Measurements from ENCODE around the gene RHOBTB1.
A peak's percentile ranks its signal among the peaks of the same experiment; 100 is the strongest.

Gene RHOBTB1

GRCh38 chr10:60964257-60965235, 20.6 kb upstream of the RHOBTB1 start:
- peak; percentile 65 for DNase-seq

- DNase-seq, result no peak
These were observed 19.7 kb upstream of the RHOBTB1 start for GRCh38 chr10:60963441-60964256.

GRCh38 chr10:60962946-60963345, 19.0 kb upstream of the RHOBTB1 start:
- no peak for DNase-seq

DNA sequence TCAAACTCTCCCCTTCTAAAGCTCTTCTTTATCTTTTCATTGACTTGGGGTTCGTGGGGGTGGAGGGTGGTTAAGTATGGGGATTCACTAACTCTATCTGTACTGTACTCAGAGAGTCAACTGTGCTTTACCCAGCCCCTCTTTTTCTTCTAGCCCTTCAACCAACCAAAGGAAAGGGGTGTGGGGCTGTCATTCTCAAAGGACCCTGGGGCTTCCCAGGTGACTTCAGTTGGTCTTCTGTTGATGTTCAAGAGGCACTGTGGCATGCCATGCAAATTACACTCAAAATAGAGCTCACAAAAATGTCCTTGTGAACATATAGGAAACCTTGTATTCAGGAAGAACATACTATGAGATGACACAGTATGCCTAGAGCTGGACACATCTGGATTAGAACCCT, 16.9 kb upstream of the RHOBTB1 start:
- DNase-seq, result no peak

DNA sequence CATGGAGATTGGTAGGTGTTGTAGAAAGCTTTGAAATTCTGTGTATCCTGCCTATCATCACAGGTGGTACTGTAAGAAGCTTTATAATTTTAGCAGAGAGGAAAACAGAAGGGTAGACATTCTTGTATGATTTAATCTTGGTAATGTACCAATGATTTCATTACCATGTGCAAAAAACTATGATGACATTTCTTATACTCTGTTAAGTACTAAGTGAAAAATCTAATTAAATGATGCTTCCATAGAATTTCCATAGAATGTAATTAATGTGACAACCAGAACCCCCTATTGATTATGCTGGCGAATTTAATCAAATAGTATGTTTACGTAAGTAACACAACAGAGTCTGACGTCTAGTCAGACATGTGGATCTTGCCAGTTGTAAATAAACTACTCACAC, 16.0 kb upstream of the RHOBTB1 start:
- DNase-seq, result no peak

- no peak for DNase-seq
These were observed 15.1 kb upstream of the RHOBTB1 start for GRCh38 chr10:60958892-60959601.

DNA sequence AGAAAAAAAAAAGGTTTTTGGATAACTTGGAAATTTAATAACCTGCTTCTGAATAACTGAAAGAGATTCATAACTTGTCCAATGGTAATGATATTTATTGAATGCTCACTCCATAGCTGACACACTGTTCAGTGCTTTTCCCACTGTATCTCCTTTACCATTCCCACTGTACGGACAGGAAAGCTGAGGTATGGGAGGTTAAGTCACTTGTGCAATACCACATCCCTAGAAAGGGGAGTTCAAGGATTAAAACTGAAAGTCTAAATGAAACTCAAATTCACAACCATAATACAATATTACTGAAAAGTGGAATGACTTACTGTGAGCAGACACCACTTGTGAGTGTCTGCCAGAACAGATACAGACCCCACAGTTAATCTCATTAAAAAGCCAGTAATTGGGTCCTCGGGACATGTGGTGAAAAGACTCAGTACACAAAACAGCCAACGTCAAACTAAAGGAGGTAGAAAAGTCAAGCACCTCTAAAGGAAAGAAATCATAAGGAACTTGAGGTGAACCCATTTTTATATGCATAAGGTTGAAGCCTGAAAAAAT, 13.8 kb upstream of the RHOBTB1 start:
- no peak for DNase-seq

GRCh38 chr10:60955957-60956425, 12.0 kb upstream of the RHOBTB1 start:
- no peak for DNase-seq

DNA sequence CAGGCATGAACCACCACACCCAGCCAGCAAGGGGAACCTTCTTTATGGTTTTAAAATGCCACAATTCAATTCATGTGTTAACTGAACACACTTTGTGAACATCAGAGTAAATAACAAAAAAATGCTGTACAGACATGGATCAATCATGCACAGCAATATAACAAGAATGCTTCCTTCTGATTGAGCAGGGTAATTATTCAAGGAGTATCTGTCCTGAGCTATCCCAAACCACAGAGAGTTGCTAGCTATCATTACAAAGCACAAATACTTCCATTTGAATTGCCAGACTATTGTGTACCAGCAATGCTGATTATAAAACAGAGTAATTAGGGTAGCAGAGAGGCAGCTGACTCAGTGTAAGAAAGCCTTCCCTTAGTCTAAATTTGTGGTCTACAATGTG, 11.3 kb upstream of the RHOBTB1 start:
- DNase-seq, result no peak

DNA sequence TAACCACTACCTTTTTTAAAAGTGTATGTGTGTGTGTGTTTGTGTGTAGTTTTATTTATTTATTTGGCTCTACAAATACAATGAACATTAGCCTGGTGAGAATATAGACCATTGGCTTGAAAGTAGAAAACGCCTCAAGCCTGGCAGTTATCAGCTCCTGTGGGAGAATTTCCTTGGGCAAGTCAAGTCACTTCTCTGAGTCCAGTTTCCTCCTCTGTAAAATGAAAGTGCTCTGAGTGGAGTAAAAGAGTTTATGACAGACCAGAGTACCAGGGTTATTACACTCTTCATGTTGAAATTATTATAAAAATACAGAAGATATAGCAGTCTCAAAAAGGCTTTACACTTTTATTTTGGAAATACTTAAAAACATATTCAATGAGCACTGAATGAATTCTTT, 10.1 kb upstream of the RHOBTB1 start:
- DNase-seq, result no peak

GRCh38 chr10:60953420-60953819, 9.4 kb upstream of the RHOBTB1 start:
- DNase-seq, result no peak

DNA sequence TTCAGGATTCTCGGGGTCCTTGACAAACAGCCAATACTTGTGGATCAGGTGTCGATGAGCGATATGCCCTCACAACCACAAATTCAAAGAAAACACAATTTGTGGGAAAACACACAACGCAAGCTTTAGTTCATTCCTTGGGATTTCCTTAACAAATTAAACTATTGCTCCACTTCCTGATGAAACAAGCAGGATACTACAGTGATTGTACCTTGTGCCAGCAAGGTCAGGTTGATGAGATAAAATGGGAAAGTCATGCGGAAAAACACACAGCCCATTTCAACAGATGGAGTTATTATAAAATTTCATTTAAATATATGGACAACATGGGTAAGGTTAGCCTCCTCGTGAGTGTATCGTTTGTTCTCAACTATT, 8.8 kb upstream of the RHOBTB1 start:
- DNase-seq, result no peak

DNA sequence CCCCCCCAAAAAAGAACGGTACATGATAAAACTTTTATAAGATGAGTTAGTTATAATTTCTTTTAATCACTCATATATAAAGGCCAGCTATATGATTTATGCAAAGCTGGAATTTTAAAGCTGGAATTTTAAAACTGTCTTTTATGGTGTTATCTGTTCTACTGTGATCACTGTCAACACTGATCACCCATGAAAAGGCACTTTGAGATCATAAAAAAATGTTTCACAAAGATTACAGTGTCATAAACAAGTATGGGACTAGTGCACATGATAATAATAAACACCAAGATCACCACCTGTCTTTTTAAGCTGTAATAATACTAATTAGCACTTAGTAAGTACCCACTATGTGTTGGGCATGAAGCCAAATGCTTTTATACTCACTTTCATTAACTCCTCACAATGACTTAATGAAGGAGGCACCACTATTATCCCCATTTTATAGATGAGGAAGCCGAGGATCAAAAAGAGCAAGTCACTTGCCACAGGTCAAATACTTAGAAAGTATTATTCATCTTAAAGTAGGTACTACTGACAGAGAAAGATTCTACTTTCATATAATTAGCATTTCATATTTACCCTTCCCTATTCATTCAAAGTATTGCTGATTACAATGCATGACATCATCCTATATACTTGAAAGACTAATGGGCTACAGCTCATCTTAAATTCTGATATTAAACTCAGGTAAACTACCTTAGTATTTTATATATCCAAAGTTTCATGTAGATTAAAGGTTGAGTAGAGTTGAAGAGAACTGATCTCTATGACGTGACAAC, 8.3 kb upstream of the RHOBTB1 start:
- no peak for DNase-seq

- DNase-seq, result no peak
These were observed 7.3 kb upstream of the RHOBTB1 start for GRCh38 chr10:60951272-60951724.

DNA sequence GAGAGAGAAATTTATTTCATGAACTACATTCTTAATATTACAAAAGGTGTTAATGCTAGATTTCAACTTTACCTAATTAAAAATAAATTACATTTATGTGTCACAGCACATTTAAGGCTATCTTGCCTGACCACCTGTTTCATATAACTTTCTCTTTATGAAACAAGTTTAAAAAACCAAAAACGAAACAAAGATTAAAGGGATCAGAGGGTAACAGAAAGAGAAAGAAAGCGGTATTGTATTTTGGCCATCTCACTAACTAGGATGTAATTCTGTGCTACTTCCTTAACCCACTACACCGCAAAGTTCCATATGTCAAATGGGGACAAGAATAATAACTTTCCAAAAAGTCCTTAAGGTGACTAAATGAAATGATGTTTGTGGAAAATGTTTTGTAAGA, 6.3 kb upstream of the RHOBTB1 start:
- no peak for DNase-seq

GRCh38 chr10:60948851-60949250, 4.9 kb upstream of the RHOBTB1 start:
- no peak for DNase-seq

DNA sequence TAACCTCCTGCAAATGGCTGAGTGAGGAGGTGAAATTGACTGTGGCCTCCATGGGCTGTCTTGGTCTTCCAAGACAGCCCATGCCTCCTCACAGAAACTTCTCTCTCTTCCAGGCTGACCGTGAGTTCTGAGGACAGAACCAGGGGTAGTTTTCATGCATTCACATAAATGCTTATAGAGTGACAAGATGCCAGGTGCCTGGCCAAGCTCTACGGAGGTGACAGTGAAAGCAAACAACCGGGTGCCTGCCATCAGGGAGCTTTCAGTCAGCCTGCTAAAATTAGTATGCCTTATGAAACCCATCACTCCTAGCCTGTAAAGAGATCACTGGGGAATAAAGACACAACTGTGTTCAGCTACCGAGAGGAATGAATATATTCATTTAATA, 919 bp upstream of the RHOBTB1 start:
- no peak for DNase-seq

DNA sequence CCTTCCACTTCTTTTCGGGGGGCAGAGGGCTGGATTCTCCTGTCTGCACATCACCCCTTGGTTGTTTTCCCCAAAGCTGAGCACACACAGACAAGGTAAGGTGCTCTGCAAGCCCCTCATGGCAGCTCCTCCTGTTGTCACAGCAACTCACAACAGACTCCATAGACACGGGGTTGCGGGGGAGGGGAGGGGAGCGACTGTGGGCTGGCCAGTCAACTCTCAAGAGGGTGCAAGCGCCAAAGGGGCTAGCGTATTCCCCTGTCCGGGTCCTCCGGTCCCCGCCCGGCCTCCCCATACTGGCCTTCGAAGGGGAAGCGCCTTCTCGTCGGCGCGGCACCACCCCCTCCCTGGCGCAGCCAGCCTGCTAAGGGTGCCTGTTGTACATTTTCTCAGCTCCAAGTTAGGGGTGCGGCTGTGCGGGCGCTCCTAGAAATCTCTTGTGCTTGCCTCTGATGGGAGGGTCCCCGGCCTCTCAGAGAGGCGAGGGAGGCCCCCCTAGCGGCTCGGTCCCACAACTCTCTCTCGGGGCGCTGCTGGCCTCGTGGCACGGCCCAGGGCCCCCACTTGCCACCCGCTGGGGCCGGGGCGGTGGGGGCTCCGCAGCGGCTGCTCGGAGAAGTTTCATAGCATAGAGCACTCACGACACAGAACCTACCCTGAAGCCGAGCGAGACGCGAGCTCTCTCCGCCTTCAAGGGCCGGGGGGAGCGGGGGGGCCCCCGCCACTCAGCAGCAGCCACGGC, 498 bp downstream of the RHOBTB1 start:
- peak; percentile 90 for DNase-seq

DNA sequence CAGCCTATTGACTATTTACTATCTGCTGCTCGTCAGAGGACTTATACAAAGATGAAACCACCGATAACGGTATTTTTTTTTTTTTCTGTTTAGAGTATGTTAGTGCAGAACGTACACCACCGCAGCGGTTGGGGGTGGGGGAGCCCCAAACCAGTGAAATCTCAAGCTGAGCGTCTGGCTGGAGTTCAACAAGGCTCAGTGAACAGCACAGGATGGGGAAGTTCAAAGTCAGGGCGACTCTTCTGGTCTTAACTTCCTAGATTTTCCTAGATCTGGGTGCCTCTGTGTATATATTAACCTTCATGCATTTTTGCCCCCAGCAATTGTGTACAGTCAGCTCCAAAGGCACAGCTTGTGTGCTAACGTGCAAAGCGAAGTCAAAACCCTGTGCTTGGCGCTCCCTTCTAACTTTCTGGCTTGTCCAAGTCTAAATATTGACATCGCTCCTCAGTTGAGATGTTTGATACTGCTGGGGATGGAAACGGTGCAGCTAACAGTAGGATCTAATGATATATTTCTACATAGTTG, 1.1 kb downstream of the RHOBTB1 start:
- DNase-seq, result peak; percentile 63

GRCh38 chr10:60942134-60942787, 1.7 kb downstream of the RHOBTB1 start:
- no peak for DNase-seq

Measured in right forelimb (tissue), 1 donor.